ENCODE data around the gene WDR77.

WDR77 gene

GRCh38 chr1:111448918-111449702, at the start of gene WDR77, which contains the start of gene ATP5PB:
Gene WDR77, minus strand, starts transcription at chr1:111449256. Its CDS starts 87 bp downstream, at chr1:111449169.
Gene ATP5PB, plus strand, starts transcription at chr1:111449464. Its CDS starts 78 bp downstream, at chr1:111449542.
- DNase-seq (ENCODE audit: low spot score): peak; percentile 95
- in situ Hi-C loops (cut with MboI; ENCODE audit: low pct_unique_long_range_greater_than_20kb, low sequenced_read_pairs, unreplicated experiment): loop anchor here (10.0 kb wide), 1 partner anchor 224 kb away; the partner anchor contains the start of gene CHI3L2
- TF ChIP-seq CTCF (IDR thresholded peaks at IDR 0.05; ENCODE audit: extremely low read depth, insufficient read depth, missing control alignments): no peak

- no peak for TF ChIP-seq CTCF (IDR thresholded peaks at IDR 0.05; ENCODE audit: extremely low read depth, insufficient read depth, missing control alignments)
- in situ Hi-C loops (cut with MboI; ENCODE audit: low pct_unique_long_range_greater_than_20kb, low sequenced_read_pairs, unreplicated experiment): loop anchor here (10.0 kb wide), 1 partner anchor 267 kb away; no protein-coding TSS in a partner anchor
Measured at GRCh38 chr1:111497592-111497991, 48.5 kb upstream of the WDR77 start.

GRCh38 chr1:111496398-111496797, 47.3 kb upstream of the WDR77 start:
- in situ Hi-C loops (cut with MboI; ENCODE audit: low pct_unique_long_range_greater_than_20kb, low sequenced_read_pairs, unreplicated experiment): loop anchor here (10.0 kb wide), 1 partner anchor 268 kb away; no protein-coding TSS in a partner anchor
- TF ChIP-seq CTCF (IDR thresholded peaks at IDR 0.05; ENCODE audit: extremely low read depth, insufficient read depth, missing control alignments): no peak
- no peak for DNase-seq (ENCODE audit: low spot score)

More at GRCh38 chr1:111497592-111497991, 48.5 kb upstream of the WDR77 start:
- no peak for DNase-seq (ENCODE audit: low spot score)

GRCh38 chr1:111491070-111491469, 42.0 kb upstream of the WDR77 start:
- no peak for DNase-seq (ENCODE audit: low spot score)
- in situ Hi-C loops (cut with MboI; ENCODE audit: low pct_unique_long_range_greater_than_20kb, low sequenced_read_pairs, unreplicated experiment): loop anchor here (10.0 kb wide), 1 partner anchor 274 kb away; no protein-coding TSS in a partner anchor
- no peak for TF ChIP-seq CTCF (IDR thresholded peaks at IDR 0.05; ENCODE audit: extremely low read depth, insufficient read depth, missing control alignments)

GRCh38 chr1:111490220-111490619, 41.2 kb upstream of the WDR77 start:
- TF ChIP-seq CTCF (IDR thresholded peaks at IDR 0.05; ENCODE audit: extremely low read depth, insufficient read depth, missing control alignments): no peak
- DNase-seq (ENCODE audit: low spot score): no peak
- in situ Hi-C loops (cut with MboI; ENCODE audit: low pct_unique_long_range_greater_than_20kb, low sequenced_read_pairs, unreplicated experiment): loop anchor here (10.0 kb wide), 1 partner anchor 275 kb away; no protein-coding TSS in a partner anchor

- no peak for TF ChIP-seq CTCF (IDR thresholded peaks at IDR 0.05; ENCODE audit: extremely low read depth, insufficient read depth, missing control alignments)
- in situ Hi-C loops (cut with MboI; ENCODE audit: low pct_unique_long_range_greater_than_20kb, low sequenced_read_pairs, unreplicated experiment): loop anchor here (10.0 kb wide), 1 partner anchor 275 kb away; no protein-coding TSS in a partner anchor
Measured at GRCh38 chr1:111489604-111490003, 40.5 kb upstream of the WDR77 start.

More at GRCh38 chr1:111489604-111490003, 40.5 kb upstream of the WDR77 start:
- DNase-seq (ENCODE audit: low spot score): no peak
